Liver (tissue), 9 donors: ENCODE data around the gene DAG1. TPM values are rescaled to one million over a fixed set of nuclear protein-coding genes. Genes with fewer than 3 reads are reported as not detected.
A peak's percentile ranks its signal among the peaks of the same experiment; 100 is the strongest.

Source experiments
- DNase-seq: peaks from one replicate; pipeline ENCODE4 v3.0.0-alpha.2; 2017; ENCODE audit warnings: low spot score
- H3K27ac ChIP-seq, 2 donors: one replicate each; pipeline ENCODE4 v1.7.0; 2013; ENCODE audit warnings: inconsistent platforms in 2 of 2, low read length in 2 of 2, control low read depth in 1 of 2, low read depth in 1 of 2, mild to moderate bottlenecking in 1 of 2
- H3K27me3 ChIP-seq, 4 donors: one replicate each; pipeline versions ENCODE4 v1.6.1 to v1.7.0; 2013; ENCODE audit warnings: low read length in 3 of 4, inconsistent platforms in 1 of 4, mild to moderate bottlenecking in 1 of 4, moderate library complexity in 1 of 4; ENCODE audit not compliant: control insufficient read depth in 4 of 4, insufficient read depth in 4 of 4
- H3K36me3 ChIP-seq, 4 donors: one replicate each; pipeline versions ENCODE4 v1.6.1 to v1.7.0; 2013; ENCODE audit warnings: low read length in 3 of 4, mild to moderate bottlenecking in 3 of 4, low read depth in 1 of 4, moderate library complexity in 1 of 4; ENCODE audit not compliant: control insufficient read depth in 4 of 4, insufficient read depth in 3 of 4
- H3K4me1 ChIP-seq, 4 donors: one replicate each; pipeline versions ENCODE4 v1.6.1 to v1.7.0; 2013; ENCODE audit warnings: low read length in 3 of 4, mild to moderate bottlenecking in 3 of 4, moderate library complexity in 1 of 4; ENCODE audit not compliant: control insufficient read depth in 4 of 4, insufficient read depth in 4 of 4
- H3K4me3 ChIP-seq, 3 donors: one replicate each; pipeline versions ENCODE4 v1.6.1 to v1.7.0; 2013; ENCODE audit warnings: low read length in 3 of 3, control low read depth in 1 of 3, low read depth in 1 of 3, mild to moderate bottlenecking in 1 of 3
- H3K9ac ChIP-seq, 2 donors: one replicate each; pipeline ENCODE4 v1.7.0; 2013; ENCODE audit warnings: low read length in 2 of 2, mild to moderate bottlenecking in 2 of 2, moderate library complexity in 2 of 2, control low read depth in 1 of 2, low read depth in 1 of 2
- H3K9me3 ChIP-seq, 4 donors: one replicate each; pipeline versions ENCODE4 v1.6.1 to v1.7.0; 2013; ENCODE audit warnings: low read length in 3 of 4; ENCODE audit not compliant: control insufficient read depth in 4 of 4
- ATF3 ChIP-seq: IDR thresholded peaks from 2 replicates; pipeline ENCODE4 v1.6.1; 2016; ENCODE audit warnings: antibody characterized with exemption
- CTCF ChIP-seq: fragments of 150-350 bp; IDR thresholded peaks from 2 replicates; pipeline ENCODE4 v1.5.1; 2017; ENCODE audit warnings: improper control_type of control experiment, low read depth, low read length; ENCODE audit not compliant: missing input control
- EGR1 ChIP-seq, 2 donors: IDR thresholded peaks; 2 replicates each; pipeline ENCODE4 v1.6.1; 2016 to 2018; ENCODE audit warnings: antibody characterized with exemption in 2 of 2, low read depth in 2 of 2
- FOXA1 ChIP-seq: IDR thresholded peaks from 2 replicates; pipeline ENCODE4 v1.6.1; 2016; ENCODE audit warnings: antibody characterized with exemption
- FOXA2 ChIP-seq: IDR thresholded peaks from 2 replicates; pipeline ENCODE4 v1.6.1; 2016; ENCODE audit warnings: antibody characterized with exemption
- GABPA ChIP-seq, 2 donors: IDR thresholded peaks in 1 of 2; conservative IDR thresholded peaks in 1 of 2; 2 replicates each; pipeline ENCODE4 v1.6.1; 2016; ENCODE audit warnings: antibody characterized with exemption in 2 of 2, mild to moderate bottlenecking in 1 of 2, moderate library complexity in 1 of 2
- HNF4A ChIP-seq, 2 donors: conservative IDR thresholded peaks; 2 replicates each; pipeline ENCODE4 v1.6.1; 2016; ENCODE audit warnings: antibody characterized with exemption in 2 of 2, mild to moderate bottlenecking in 2 of 2
- HNF4G ChIP-seq: IDR thresholded peaks from 2 replicates; pipeline ENCODE4 v1.6.1; 2016; ENCODE audit warnings: antibody characterized with exemption
- JUND ChIP-seq, 2 donors: IDR thresholded peaks; 2 replicates each; pipeline ENCODE4 v1.6.1; 2016; ENCODE audit warnings: antibody characterized with exemption in 2 of 2
- MAX ChIP-seq: IDR thresholded peaks from 2 replicates; pipeline ENCODE4 v1.6.1; 2016; ENCODE audit warnings: antibody characterized with exemption
- NR2F2 ChIP-seq: IDR thresholded peaks from 2 replicates; pipeline ENCODE4 v1.6.1; 2016; ENCODE audit warnings: antibody characterized with exemption
- RAD21 ChIP-seq, 2 donors: IDR thresholded peaks; 2 replicates each; pipeline ENCODE4 v1.6.1; 2016; ENCODE audit warnings: antibody characterized with exemption in 2 of 2, mild to moderate bottlenecking in 2 of 2
- RXRA ChIP-seq, 2 donors: IDR thresholded peaks; 2 replicates each; pipeline ENCODE4 v1.6.1; 2017 to 2018; ENCODE audit warnings: antibody characterized with exemption in 2 of 2, mild to moderate bottlenecking in 1 of 2
- SP1 ChIP-seq: IDR thresholded peaks from 2 replicates; pipeline ENCODE4 v1.6.1; 2018; ENCODE audit warnings: antibody characterized with exemption, mild to moderate bottlenecking
- TAF1 ChIP-seq: conservative IDR thresholded peaks from 2 replicates; pipeline ENCODE4 v1.6.1; 2016; ENCODE audit warnings: antibody characterized with exemption, mild to moderate bottlenecking
- YY1 ChIP-seq: IDR thresholded peaks from 2 replicates; pipeline ENCODE4 v1.6.1; 2016; ENCODE audit warnings: antibody characterized with exemption, mild to moderate bottlenecking
- WGBS: extraction: QIAGEN DNeasy Blood & Tissue Kit; methylation state at CpG from one replicate; pipeline ENCODE4 v1.1.7; 2013; 5-methylcytosine and 5-hydroxymethylcytosine counted together
- polyA plus RNA-seq, 2 donors: library from polyadenylated mRNA; stranded (reverse) in 1 of 2; unstranded in 1 of 2; fragments of 200-250 nt in 1 of 2; fragments of >200 nt in 1 of 2; fragmentation: Nextera tagmentation in 1 of 2; extraction: Ambion mirVana in 1 of 2; gene quantifications; one replicate each; pipeline versions ENCODE4 v1.2.1 to v1.2.3, GENCODE V29; 2013 to 2015
- total RNA-seq, 2 donors: library from RNA; depleted of rRNA; stranded (reverse); fragments of >200 nt; gene quantifications; one replicate each; pipeline ENCODE4 v1.2.3, GENCODE V29; 2014
- TF ChIP-seq, protein P1 (sequence below): IDR thresholded peaks from 2 replicates; pipeline ENCODE4 v1.6.1; 2016; ENCODE audit warnings: antibody characterized with exemption, mild to moderate bottlenecking
- TF ChIP-seq, protein P2 (sequence below): IDR thresholded peaks from 2 replicates; pipeline ENCODE4 v1.6.1; 2016; ENCODE audit warnings: antibody characterized with exemption
- donor health status: healthy.
- donor health status: healthy.
- donor health status: healthy.
- donor health status: healthy.
- donor health status: healthy.

Gene DAG1
- total and polyA plus RNA-seq, 4 donors, result 12.1 to 54.4 (median 28.5) TPM

GRCh38 chr3:49498239-49498638 is 28.2 kb downstream of the DAG1 start:
- Histone ChIP-seq H3K9me3 (no peaks in the 10 kb centered on the region), H3K36me3 (no peaks in the 10 kb centered on the region), H3K27ac (peak overlapping the region; percentile 74 to 76), H3K27me3 (no peaks in the 10 kb centered on the region), H3K4me3 (no peak overlapping the region), H3K4me1 (peaks cover 9 to 35% (median 20%) of the 10 kb centered on the region in 4 donors), H3K9ac (peak overlapping the region in 1 of 2 donors; percentile 50)
- TF ChIP-seq TAF1 (peak; percentile 39), RAD21 (IDR thresholded peaks at IDR 0.05) (no peak), GABPA (IDR thresholded peaks at IDR 0.05 in 1 of 2, conservative IDR thresholded peaks at IDR 0.05 in 1 of 2) (no peak), RXRA (IDR thresholded peaks at IDR 0.05) (peak in 1 of 2 donors; percentile 34), FOXA1 (no peak), YY1 (peak; percentile 67), HNF4A (conservative IDR thresholded peaks at IDR 0.05) (no peak), EGR1 (IDR thresholded peaks at IDR 0.05; ENCODE audit: low read depth in 2 of 2) (no peak), SP1 (peak; percentile 52), HNF4G (no peak), JUND (IDR thresholded peaks at IDR 0.05) (peak in 1 of 2 donors; percentile 6), CTCF (no peak), MAX (no peak)
- TF ChIP-seq, protein P1, sequence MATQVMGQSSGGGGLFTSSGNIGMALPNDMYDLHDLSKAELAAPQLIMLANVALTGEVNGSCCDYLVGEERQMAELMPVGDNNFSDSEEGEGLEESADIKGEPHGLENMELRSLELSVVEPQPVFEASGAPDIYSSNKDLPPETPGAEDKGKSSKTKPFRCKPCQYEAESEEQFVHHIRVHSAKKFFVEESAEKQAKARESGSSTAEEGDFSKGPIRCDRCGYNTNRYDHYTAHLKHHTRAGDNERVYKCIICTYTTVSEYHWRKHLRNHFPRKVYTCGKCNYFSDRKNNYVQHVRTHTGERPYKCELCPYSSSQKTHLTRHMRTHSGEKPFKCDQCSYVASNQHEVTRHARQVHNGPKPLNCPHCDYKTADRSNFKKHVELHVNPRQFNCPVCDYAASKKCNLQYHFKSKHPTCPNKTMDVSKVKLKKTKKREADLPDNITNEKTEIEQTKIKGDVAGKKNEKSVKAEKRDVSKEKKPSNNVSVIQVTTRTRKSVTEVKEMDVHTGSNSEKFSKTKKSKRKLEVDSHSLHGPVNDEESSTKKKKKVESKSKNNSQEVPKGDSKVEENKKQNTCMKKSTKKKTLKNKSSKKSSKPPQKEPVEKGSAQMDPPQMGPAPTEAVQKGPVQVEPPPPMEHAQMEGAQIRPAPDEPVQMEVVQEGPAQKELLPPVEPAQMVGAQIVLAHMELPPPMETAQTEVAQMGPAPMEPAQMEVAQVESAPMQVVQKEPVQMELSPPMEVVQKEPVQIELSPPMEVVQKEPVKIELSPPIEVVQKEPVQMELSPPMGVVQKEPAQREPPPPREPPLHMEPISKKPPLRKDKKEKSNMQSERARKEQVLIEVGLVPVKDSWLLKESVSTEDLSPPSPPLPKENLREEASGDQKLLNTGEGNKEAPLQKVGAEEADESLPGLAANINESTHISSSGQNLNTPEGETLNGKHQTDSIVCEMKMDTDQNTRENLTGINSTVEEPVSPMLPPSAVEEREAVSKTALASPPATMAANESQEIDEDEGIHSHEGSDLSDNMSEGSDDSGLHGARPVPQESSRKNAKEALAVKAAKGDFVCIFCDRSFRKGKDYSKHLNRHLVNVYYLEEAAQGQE, result no peak
- DNase-seq, result no peak
- 38% methylated on average over 1 of the region's 1 CpG for WGBS

GRCh38 chr3:49498648-49499047 is 28.6 kb downstream of the DAG1 start:
- H3K36me3 ChIP-seq, result no peaks in the 10 kb centered on the region
- H3K27me3 ChIP-seq, result no peaks in the 10 kb centered on the region
- peak overlapping the region; percentile 74 to 76 for H3K27ac ChIP-seq
- WGBS, result 49% methylated on average over 3 of the region's 3 CpGs
- no peak overlapping the region for H3K9ac ChIP-seq
- no peaks in the 10 kb centered on the region for H3K9me3 ChIP-seq
- peaks cover 9 to 35% (median 19%) of the 10 kb centered on the region in 4 donors for H3K4me1 ChIP-seq
- no peak overlapping the region for H3K4me3 ChIP-seq
- no peak for DNase-seq
- TF ChIP-seq YY1 (no peak), MAX (no peak), JUND (IDR thresholded peaks at IDR 0.05) (no peak), EGR1 (IDR thresholded peaks at IDR 0.05; ENCODE audit: low read depth in 2 of 2) (no peak), TAF1 (no peak), RAD21 (IDR thresholded peaks at IDR 0.05) (no peak), NR2F2 (no peak), HNF4G (no peak), FOXA1 (no peak), ATF3 (no peak), HNF4A (conservative IDR thresholded peaks at IDR 0.05) (peak; percentile 66 to 77), RXRA (IDR thresholded peaks at IDR 0.05) (peak; percentile 82 to 86), SP1 (peak; percentile 44), FOXA2 (no peak), GABPA (IDR thresholded peaks at IDR 0.05 in 1 of 2, conservative IDR thresholded peaks at IDR 0.05 in 1 of 2) (peak in 1 of 2 donors; percentile 6)
- TF ChIP-seq, protein P2, sequence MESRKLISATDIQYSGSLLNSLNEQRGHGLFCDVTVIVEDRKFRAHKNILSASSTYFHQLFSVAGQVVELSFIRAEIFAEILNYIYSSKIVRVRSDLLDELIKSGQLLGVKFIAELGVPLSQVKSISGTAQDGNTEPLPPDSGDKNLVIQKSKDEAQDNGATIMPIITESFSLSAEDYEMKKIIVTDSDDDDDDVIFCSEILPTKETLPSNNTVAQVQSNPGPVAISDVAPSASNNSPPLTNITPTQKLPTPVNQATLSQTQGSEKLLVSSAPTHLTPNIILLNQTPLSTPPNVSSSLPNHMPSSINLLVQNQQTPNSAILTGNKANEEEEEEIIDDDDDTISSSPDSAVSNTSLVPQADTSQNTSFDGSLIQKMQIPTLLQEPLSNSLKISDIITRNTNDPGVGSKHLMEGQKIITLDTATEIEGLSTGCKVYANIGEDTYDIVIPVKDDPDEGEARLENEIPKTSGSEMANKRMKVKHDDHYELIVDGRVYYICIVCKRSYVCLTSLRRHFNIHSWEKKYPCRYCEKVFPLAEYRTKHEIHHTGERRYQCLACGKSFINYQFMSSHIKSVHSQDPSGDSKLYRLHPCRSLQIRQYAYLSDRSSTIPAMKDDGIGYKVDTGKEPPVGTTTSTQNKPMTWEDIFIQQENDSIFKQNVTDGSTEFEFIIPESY, result no peak
- TF ChIP-seq, protein P1, result no peak
